ENCODE results near the gene RAPGEF6. TPM values are rescaled to one million over a fixed set of nuclear protein-coding genes. Genes with fewer than 3 reads are reported as not detected.

The RAPGEF6 gene
- total RNA-seq, 1 experiment from 2014 or later: 25.0 TPM

- BruUV-seq (replicated peaks): no TSS peak
- DNase-seq (ENCODE audit: low read depth, low spot score) (no peak), ATAC-seq (no peak)
- ChIA-PET CTCF (no interaction called here), POLR2A (no interaction called here)
- TF ChIP-seq REST (IDR thresholded peaks at IDR 0.05; ENCODE audit: insufficient read depth in 1 of 2, low read depth in 2 of 2, low read length in 1 of 2): no peak
- no peak for TF ChIP-seq TCF7L2 (IDR thresholded peaks at IDR 0.05; ENCODE audit: low read depth, low read length)
- TF ChIP-seq CTCF (IDR thresholded peaks at IDR 0.05): no peak
- TF ChIP-seq POLR2AphosphoS5 (IDR thresholded peaks at IDR 0.05; ENCODE audit: low read depth, low read length): no peak
- TF ChIP-seq SIN3A (IDR thresholded peaks at IDR 0.05; ENCODE audit: borderline replicate concordance, insufficient read depth, low read depth, low read length): no peak
- Histone ChIP-seq H3K36me3 (ENCODE audit: control insufficient read depth, insufficient read depth, low read length) (peaks cover 7% of the 10 kb centered on the region), H3K9me3 (ENCODE audit: control insufficient read depth, insufficient read depth, low read depth, low read length) (no peaks in the 10 kb centered on the region), H3K27me3 (ENCODE audit: control insufficient read depth, insufficient read depth, low read length) (no peaks in the 10 kb centered on the region), H3K27ac (ENCODE audit: low read length) (no peak overlapping the region), H3K4me3 (ENCODE audit: low read depth in 2 of 2, low read length in 2 of 2) (no peak overlapping the region), H3K4me1 (ENCODE audit: control insufficient read depth, insufficient read depth, low read length) (peaks cover 3% of the 10 kb centered on the region; the same call in 1 of the 2 replicates)
- in situ Hi-C loops (cut with HindIII; ENCODE audit: low pct_unique_long_range_greater_than_20kb, low sequenced_read_pairs): no loop called here
- intact Hi-C loops (cut with micrococcal nuclease; ENCODE audit: unreplicated experiment): no loop called here
Measured at GRCh38 chr5:131461742-131462141, 173.3 kb downstream of the RAPGEF6 start.

GRCh38 chr5:131460867-131461572 is 174.0 kb downstream of the RAPGEF6 start:
- CTCF ChIA-PET: no interaction called here
- H3K4me1 ChIP-seq (ENCODE audit: control insufficient read depth, insufficient read depth, low read length): peaks cover 3% of the 10 kb centered on the region; the same call in 1 of the 2 replicates
- POLR2A ChIA-PET: no interaction called here
- no peaks in the 10 kb centered on the region for H3K9me3 ChIP-seq (ENCODE audit: control insufficient read depth, insufficient read depth, low read depth, low read length)
- H3K27ac ChIP-seq (ENCODE audit: low read length): no peak overlapping the region
- no peak overlapping the region for H3K4me3 ChIP-seq (ENCODE audit: low read depth in 2 of 2, low read length in 2 of 2)
- no peak for TF ChIP-seq SIN3A (IDR thresholded peaks at IDR 0.05; ENCODE audit: borderline replicate concordance, insufficient read depth, low read depth, low read length)
- TF ChIP-seq REST (IDR thresholded peaks at IDR 0.05; ENCODE audit: insufficient read depth in 1 of 2, low read depth in 2 of 2, low read length in 1 of 2): no peak
- no peak for TF ChIP-seq POLR2AphosphoS5 (IDR thresholded peaks at IDR 0.05; ENCODE audit: low read depth, low read length)
- no peak for TF ChIP-seq CTCF (IDR thresholded peaks at IDR 0.05)
- no peak for TF ChIP-seq TCF7L2 (IDR thresholded peaks at IDR 0.05; ENCODE audit: low read depth, low read length)
- intact Hi-C loops (cut with micrococcal nuclease; ENCODE audit: unreplicated experiment): no loop called here
- DNase-seq (ENCODE audit: low read depth, low spot score) (no peak), ATAC-seq (no peak)
- in situ Hi-C loops (cut with HindIII; ENCODE audit: low pct_unique_long_range_greater_than_20kb, low sequenced_read_pairs): no loop called here
- peaks cover 7% of the 10 kb centered on the region for H3K36me3 ChIP-seq (ENCODE audit: control insufficient read depth, insufficient read depth, low read length)
- no TSS peak for BruUV-seq (replicated peaks)
- no peaks in the 10 kb centered on the region for H3K27me3 ChIP-seq (ENCODE audit: control insufficient read depth, insufficient read depth, low read length)
